ENCODE results near the gene C6orf15.
A peak's percentile ranks its signal among the peaks of the same experiment; 100 is the strongest.
"Not testable (repeated sequence)": the region's sequence is repeated elsewhere in the genome, so short reads cannot be mapped to it uniquely, and the experiment has no call there.

Gene C6orf15

GRCh38 chr6:31076611-31077010 lies 35.8 kb downstream of the C6orf15 start:
- no peak for DNase-seq (ENCODE audit: extremely low spot score, insufficient read length, low read depth)
- FAIRE-seq, result no peak

- no peak for DNase-seq (ENCODE audit: extremely low spot score, insufficient read length, low read depth)
- FAIRE-seq, result no peak
Measured at GRCh38 chr6:31075528-31075927, 36.8 kb downstream of the C6orf15 start.

- FAIRE-seq (no peak), DNase-seq (ENCODE audit: extremely low spot score, insufficient read length, low read depth) (no peak)
Measured at GRCh38 chr6:31074401-31074800, 38.0 kb downstream of the C6orf15 start.

GRCh38 chr6:31070711-31071197 lies 41.6 kb downstream of the C6orf15 start:
- DNase-seq (ENCODE audit: extremely low spot score, insufficient read length, low read depth), result no peak

GRCh38 chr6:31068669-31069340 lies 43.6 kb downstream of the C6orf15 start:
- DNase-seq (ENCODE audit: extremely low spot score, insufficient read length, low read depth), result peak; percentile 54
- peak; percentile 85 for FAIRE-seq

More at GRCh38 chr6:31070711-31071197, 41.6 kb downstream of the C6orf15 start:
- FAIRE-seq, result no peak

- not testable (repeated sequence) for FAIRE-seq; DNase-seq (ENCODE audit: extremely low spot score, insufficient read length, low read depth)
Measured at GRCh38 chr6:31067891-31068668, 44.3 kb downstream of the C6orf15 start.

- not testable (repeated sequence) for DNase-seq (ENCODE audit: extremely low spot score, insufficient read length, low read depth); FAIRE-seq
Measured at GRCh38 chr6:31067028-31067427, 45.3 kb downstream of the C6orf15 start.

GRCh38 chr6:31065556-31065955 lies 46.8 kb downstream of the C6orf15 start:
- no peak for DNase-seq (ENCODE audit: extremely low spot score, insufficient read length, low read depth)
- no peak for FAIRE-seq

GRCh38 chr6:31063906-31064435 lies 48.4 kb downstream of the C6orf15 start:
- no peak for DNase-seq (ENCODE audit: extremely low spot score, insufficient read length, low read depth)
- FAIRE-seq, result no peak
